Spleen (tissue), 11 donors: ENCODE measurements around the gene TMEM37. TPM values are rescaled to one million over a fixed set of nuclear protein-coding genes. Genes with fewer than 3 reads are reported as not detected.

Experiments used
- DNase-seq: peaks from one replicate; pipeline ENCODE4 v3.0.0-alpha.2; 2020
- H3K27ac ChIP-seq, 8 donors: fragments of 200-600 bp; sonication (generic) in 7 of 8; 1 replicate in 4 of 8; 2 replicates in 4 of 8; pipeline versions ENCODE4 v1.5.0 to v1.8.0; 2016 to 2021; ENCODE audit warnings: inconsistent platforms in 4 of 8, mild to moderate bottlenecking in 4 of 8, moderate library complexity in 1 of 8
- H3K27me3 ChIP-seq, 7 donors: fragments of 200-600 bp; sonication (generic) in 6 of 7; replicated peaks in 1 of 7; 1 replicate in 4 of 7; 2 replicates in 3 of 7; pipeline versions ENCODE4 v1.5.0 to v1.8.0; 2016 to 2021; ENCODE audit warnings: inconsistent platforms in 3 of 7, mild to moderate bottlenecking in 1 of 7
- H3K36me3 ChIP-seq, 6 donors: fragments of 200-600 bp; sonication (generic) in 5 of 6; 1 replicate in 4 of 6; 2 replicates in 2 of 6; pipeline versions ENCODE4 v1.5.0 to v1.8.0; 2016 to 2021; ENCODE audit warnings: inconsistent platforms in 2 of 6
- H3K4me1 ChIP-seq, 6 donors: fragments of 200-600 bp; sonication (generic) in 5 of 6; 1 replicate in 3 of 6; 2 replicates in 3 of 6; pipeline versions ENCODE4 v1.5.0 to v1.8.0; 2016 to 2021; ENCODE audit warnings: inconsistent platforms in 3 of 6
- H3K4me3 ChIP-seq, 8 donors: fragments of 200-600 bp; sonication (generic) in 7 of 8; 1 replicate in 4 of 8; 2 replicates in 4 of 8; pipeline versions ENCODE4 v1.5.0 to v1.8.0; 2016 to 2021; ENCODE audit warnings: inconsistent platforms in 4 of 8, mild to moderate bottlenecking in 4 of 8, moderate library complexity in 2 of 8
- H3K9me3 ChIP-seq, 8 donors: fragments of 200-600 bp; sonication (generic) in 7 of 8; 1 replicate in 4 of 8; 2 replicates in 4 of 8; pipeline versions ENCODE4 v1.5.0 to v1.8.0; 2016 to 2021; ENCODE audit warnings: inconsistent platforms in 4 of 8
- POLR2A ChIP-seq, 3 donors: fragments of 450-650 bp; IDR thresholded peaks; one replicate each; pipeline ENCODE4 v1.5.1; 2017; ENCODE audit warnings: antibody characterized with exemption in 3 of 3, mild to moderate bottlenecking in 1 of 3
- POLR2AphosphoS5 ChIP-seq, 3 donors: sonication (generic); formaldehyde crosslinking; IDR thresholded peaks; one replicate each; pipeline ENCODE4 v1.5.1; 2017; ENCODE audit warnings: antibody characterized with exemption in 3 of 3
- WGBS, 5 donors: extraction: QIAGEN DNeasy Blood & Tissue Kit in 3 of 5; methylation state at CpG; one replicate each; pipeline versions ENCODE4 v1.1.5 to v1.1.7; 2013 to 2018; 5-methylcytosine and 5-hydroxymethylcytosine counted together
- intact Hi-C: fragments of 100-400 bp; cut with DNase I; formaldehyde crosslinking; loops from one replicate; pipeline ENCODE4 v1.15.0; 2023; ENCODE audit warnings: low total_unique reads
- polyA plus RNA-seq, 3 donors: library from polyadenylated mRNA; stranded (reverse); fragments of 200-250 nt; gene quantifications; one replicate each; pipeline ENCODE4 v1.2.1, GENCODE V29; 2013
- total RNA-seq, 7 donors: library from RNA; depleted of rRNA in 3 of 7; stranded (reverse); fragments of >200 nt in 3 of 7; fragmentation: NEBNext Ultra II Directional in 4 of 7; extraction: Animal tissue kit (Norgen Biotek cat#: 25700) in 4 of 7; gene quantifications; one replicate each; pipeline versions ENCODE4 v1.1.0 to v1.2.1, GENCODE V29; 2016 to 2021
- TF ChIP-seq, protein P1 (sequence below), 11 experiments: fragments of 200-600 bp in 7 of 11; fragments of 450-650 bp in 4 of 11; sonication (generic) in 4 of 11; IDR thresholded peaks in 8 of 11; conservative IDR thresholded peaks in 3 of 11; 1 replicate in 7 of 11; 2 replicates in 4 of 11; pipeline versions ENCODE4 v1.4.0 to v1.8.0; 2016 to 2021; ENCODE audit warnings: antibody characterized with exemption in 11 of 11, inconsistent platforms in 4 of 11, mild to moderate bottlenecking in 1 of 11
- donor health status: healthy with polysubstance abuse.
- donor health status: DM: no; HTN: no; CAD: no; lungs with moderate emphysema.
- donor health status: DM: no; HTN: no; CAD: no.
- donor health status: Bipolar disorder and iron deficiency.
- donor health status: healthy.
- donor health status: DM: no; HTN: no; CAD: no.
- donor health status: DM: yes; HTN: yes; CAD: no.

TMEM37 gene
- total and polyA plus RNA-seq, 10 donors = 5.9 to 53.2 (median 25.1) TPM

DNA sequence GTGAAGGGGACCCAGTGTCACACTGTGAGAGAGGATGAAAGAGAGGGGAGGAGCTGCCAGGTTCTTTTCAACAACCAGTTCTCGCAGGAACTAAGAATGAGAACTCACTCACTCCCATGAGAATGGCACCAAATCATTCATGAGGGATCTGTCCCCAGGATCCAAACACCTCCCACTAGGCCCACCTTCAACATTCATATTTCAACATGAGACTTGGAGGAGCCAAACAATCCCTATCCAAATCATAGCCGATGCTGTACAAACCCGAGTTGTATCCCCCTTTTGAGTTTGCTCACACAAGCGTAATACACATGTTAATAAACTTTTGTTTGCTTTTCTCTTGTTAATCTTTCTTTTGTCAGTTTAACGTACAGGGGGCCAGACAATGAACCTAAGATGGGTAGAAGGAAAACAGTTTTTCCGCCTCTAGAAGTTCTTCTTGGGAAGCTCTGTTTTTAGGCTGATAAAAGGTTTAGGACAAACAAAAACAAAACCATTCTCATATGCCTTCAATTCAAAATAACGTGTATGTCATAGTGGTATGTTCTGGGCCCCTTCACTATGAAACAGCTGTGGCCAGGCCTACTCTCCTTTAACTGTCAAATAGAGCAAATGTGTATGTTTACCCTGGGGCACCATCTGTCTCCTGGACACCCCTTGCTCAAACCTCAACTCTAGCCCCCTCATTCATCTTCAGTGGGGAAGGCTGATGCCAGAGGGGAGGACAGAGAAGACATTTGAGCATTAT lies 9.1 kb upstream of the TMEM37 start:
- H3K9me3 ChIP-seq = peaks cover 0 to 11% (median 5%) of the 10 kb centered on the region in 8 donors
- no peak overlapping the region for H3K27ac ChIP-seq
- H3K4me3 ChIP-seq = no peak overlapping the region
- H3K36me3 ChIP-seq = no peaks in the 10 kb centered on the region
- no peak for DNase-seq
- intact Hi-C loops = no loop called here
- WGBS, 5 donors = 82 to 96% (median 87%) methylated on average over 7 of the region's 7 CpGs
- H3K27me3 ChIP-seq = peaks cover 0 to 36% (median 0%) of the 10 kb centered on the region in 7 donors
- H3K4me1 ChIP-seq = peaks cover 0 to 11% (median 3%) of the 10 kb centered on the region in 6 donors
- TF ChIP-seq POLR2AphosphoS5 (IDR thresholded peaks at IDR 0.05) = no peak
- TF ChIP-seq, protein P1, sequence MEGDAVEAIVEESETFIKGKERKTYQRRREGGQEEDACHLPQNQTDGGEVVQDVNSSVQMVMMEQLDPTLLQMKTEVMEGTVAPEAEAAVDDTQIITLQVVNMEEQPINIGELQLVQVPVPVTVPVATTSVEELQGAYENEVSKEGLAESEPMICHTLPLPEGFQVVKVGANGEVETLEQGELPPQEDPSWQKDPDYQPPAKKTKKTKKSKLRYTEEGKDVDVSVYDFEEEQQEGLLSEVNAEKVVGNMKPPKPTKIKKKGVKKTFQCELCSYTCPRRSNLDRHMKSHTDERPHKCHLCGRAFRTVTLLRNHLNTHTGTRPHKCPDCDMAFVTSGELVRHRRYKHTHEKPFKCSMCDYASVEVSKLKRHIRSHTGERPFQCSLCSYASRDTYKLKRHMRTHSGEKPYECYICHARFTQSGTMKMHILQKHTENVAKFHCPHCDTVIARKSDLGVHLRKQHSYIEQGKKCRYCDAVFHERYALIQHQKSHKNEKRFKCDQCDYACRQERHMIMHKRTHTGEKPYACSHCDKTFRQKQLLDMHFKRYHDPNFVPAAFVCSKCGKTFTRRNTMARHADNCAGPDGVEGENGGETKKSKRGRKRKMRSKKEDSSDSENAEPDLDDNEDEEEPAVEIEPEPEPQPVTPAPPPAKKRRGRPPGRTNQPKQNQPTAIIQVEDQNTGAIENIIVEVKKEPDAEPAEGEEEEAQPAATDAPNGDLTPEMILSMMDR (IDR thresholded peaks at IDR 0.05 in 8 of 11, conservative IDR thresholded peaks at IDR 0.05 in 3 of 11) = no peak
- TF ChIP-seq POLR2A (IDR thresholded peaks at IDR 0.05) = no peak

DNA sequence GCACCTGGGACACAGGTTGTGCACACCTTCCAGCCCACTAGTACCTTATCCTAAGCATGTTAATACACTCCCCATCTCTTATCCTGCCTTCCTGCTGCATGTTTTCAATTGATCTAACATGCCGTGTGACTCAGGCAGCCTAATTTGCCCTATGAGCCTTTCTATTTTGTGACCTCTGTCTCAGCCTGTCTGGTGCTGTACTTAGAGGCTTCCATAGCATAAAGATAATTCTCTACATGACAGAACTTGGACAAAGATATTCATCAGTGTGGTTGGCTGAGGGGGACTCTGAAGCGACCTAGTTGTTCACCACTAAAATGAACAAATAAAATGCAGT lies 8.6 kb upstream of the TMEM37 start:
- no peak overlapping the region for H3K4me3 ChIP-seq
- peaks cover 0 to 41% (median 0%) of the 10 kb centered on the region in 7 donors for H3K27me3 ChIP-seq
- peaks cover 0 to 16% (median 3%) of the 10 kb centered on the region in 6 donors for H3K4me1 ChIP-seq
- 86 to 93% (median 91%) methylated on average over 2 of the region's 2 CpGs for whole genome bisulfite sequencing, 5 donors
- H3K36me3 ChIP-seq = no peaks in the 10 kb centered on the region
- intact Hi-C loops = no loop called here
- H3K27ac ChIP-seq = no peak overlapping the region
- peaks cover 0 to 11% (median 5%) of the 10 kb centered on the region in 8 donors for H3K9me3 ChIP-seq
- TF ChIP-seq, protein P1 (IDR thresholded peaks at IDR 0.05 in 8 of 11, conservative IDR thresholded peaks at IDR 0.05 in 3 of 11) = no peak
- TF ChIP-seq POLR2AphosphoS5 (IDR thresholded peaks at IDR 0.05) (no peak), POLR2A (IDR thresholded peaks at IDR 0.05) (no peak)
- no peak for DNase-seq

DNA sequence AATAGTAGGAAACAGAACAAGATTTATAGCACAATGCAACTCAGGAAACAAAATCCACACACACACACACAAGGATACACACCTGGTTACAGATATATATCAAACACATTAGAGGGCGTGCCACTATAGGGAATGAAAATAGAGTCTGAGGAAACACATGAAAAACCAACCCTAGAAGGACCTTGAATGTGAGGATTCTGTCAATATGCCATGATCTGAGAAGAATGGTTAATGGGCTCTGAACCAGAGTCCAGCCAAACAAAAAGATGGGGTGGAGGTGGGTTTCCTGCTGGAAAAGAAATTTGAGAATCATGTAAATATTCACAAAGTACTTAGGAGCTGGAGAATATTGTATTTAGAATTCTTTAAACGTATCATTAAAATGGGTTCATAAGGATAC lies 7.8 kb upstream of the TMEM37 start:
- no peak for DNase-seq
- WGBS, 5 donors = 68 to 79% (median 70%) methylated on average over 2 of the region's 2 CpGs
- peaks cover 0 to 47% (median 0%) of the 10 kb centered on the region in 7 donors for H3K27me3 ChIP-seq
- H3K9me3 ChIP-seq = peaks cover 0 to 11% (median 5%) of the 10 kb centered on the region in 8 donors
- H3K36me3 ChIP-seq = no peaks in the 10 kb centered on the region
- no peak overlapping the region for H3K27ac ChIP-seq
- TF ChIP-seq, protein P1 (IDR thresholded peaks at IDR 0.05 in 8 of 11, conservative IDR thresholded peaks at IDR 0.05 in 3 of 11) = no peak
- peaks cover 2 to 23% (median 5%) of the 10 kb centered on the region in 6 donors for H3K4me1 ChIP-seq
- intact Hi-C loops = no loop called here
- no peak overlapping the region for H3K4me3 ChIP-seq

DNA sequence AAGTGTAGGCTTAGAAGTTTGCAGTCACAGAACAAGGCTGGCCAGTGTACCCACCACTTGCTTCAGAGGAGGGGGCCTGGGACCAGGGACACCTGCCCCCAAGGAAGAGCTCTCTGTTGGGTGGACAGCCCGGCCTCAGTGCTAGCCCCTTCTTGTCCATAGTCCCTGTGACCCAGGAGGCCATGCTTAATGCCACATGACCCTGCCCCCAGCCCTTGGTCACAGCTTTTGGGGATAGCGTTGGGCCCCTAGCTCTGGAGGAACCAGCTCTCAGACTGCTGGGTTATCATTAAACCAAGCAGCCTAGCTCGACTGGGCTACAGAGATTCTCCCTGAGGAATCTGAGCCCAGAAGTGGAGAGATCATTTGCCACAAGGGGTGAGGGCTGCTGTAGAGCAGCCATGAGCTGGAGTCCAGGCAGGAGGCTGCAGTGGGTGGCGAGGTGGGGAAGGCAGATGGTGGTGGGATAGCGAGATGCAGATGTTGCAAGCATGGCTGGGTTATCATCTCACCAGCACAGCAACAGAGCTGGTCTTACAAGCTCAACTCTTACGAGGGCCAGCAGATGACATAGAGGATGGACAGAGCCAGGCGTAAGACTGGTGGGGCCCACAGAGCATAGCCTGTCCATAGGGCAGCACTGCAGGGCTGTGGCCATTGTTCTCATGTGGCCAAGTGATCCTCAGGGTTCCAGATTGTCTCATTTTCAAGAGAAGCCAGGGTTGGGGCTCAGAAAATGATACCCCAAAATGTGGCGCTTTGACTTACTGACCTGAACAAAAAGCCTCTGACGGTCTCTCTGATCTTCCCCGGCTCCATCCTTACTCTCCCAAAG lies 7.2 kb upstream of the TMEM37 start:
- H3K4me3 ChIP-seq = no peak overlapping the region
- peaks cover 0 to 54% (median 0%) of the 10 kb centered on the region in 7 donors for H3K27me3 ChIP-seq
- TF ChIP-seq POLR2A (IDR thresholded peaks at IDR 0.05) (no peak), POLR2AphosphoS5 (IDR thresholded peaks at IDR 0.05) (no peak)
- TF ChIP-seq, protein P1 (IDR thresholded peaks at IDR 0.05 in 8 of 11, conservative IDR thresholded peaks at IDR 0.05 in 3 of 11) = no peak
- H3K36me3 ChIP-seq = no peaks in the 10 kb centered on the region
- intact Hi-C loops = no loop called here
- H3K9me3 ChIP-seq = peaks cover 0 to 11% (median 5%) of the 10 kb centered on the region in 8 donors
- DNase-seq = no peak
- H3K27ac ChIP-seq = no peak overlapping the region
- 85 to 92% (median 89%) methylated on average over 9 to 10 of the region's 10 CpGs for WGBS, 5 donors
- peaks cover 3 to 30% (median 10%) of the 10 kb centered on the region in 6 donors for H3K4me1 ChIP-seq
